ENCODE results near the gene CFAP53. TPM values are rescaled to one million over a fixed set of nuclear protein-coding genes. Genes with fewer than 3 reads are reported as not detected.

CFAP53 gene
- polyA plus RNA-seq, 1 donor from 2014 or later, result not detected

DNA sequence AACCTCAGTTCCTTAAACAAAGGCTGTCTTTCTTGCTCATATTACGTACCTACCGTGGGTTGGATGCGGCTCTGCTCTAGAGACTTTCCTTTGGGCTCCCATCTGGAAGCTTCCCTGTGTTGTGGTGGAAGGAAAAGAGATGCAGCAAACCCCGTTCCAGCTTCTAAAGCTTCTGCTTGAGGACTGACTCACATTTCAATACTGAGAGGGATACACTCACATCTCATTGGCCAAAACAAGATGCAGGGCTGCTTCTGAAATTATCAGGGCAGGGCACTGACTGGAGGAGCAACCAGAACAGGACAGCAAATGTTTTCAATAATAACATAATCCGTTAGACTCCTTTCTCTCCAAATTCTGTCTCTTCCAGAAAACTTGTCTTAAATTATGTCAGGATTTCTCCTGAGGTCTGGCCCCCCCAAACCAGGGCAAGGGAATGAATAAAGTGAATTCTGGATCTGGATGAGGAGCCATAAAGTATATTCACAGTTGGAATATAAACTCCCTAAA lies 66.9 kb downstream of the CFAP53 start:
- H3K27ac Mint-ChIP-seq, result no peak overlapping the region
- H3K27me3 Mint-ChIP-seq, result peaks cover 41% of the 10 kb centered on the region
- H3K9me3 Mint-ChIP-seq, result peaks cover 9 to 13% (median 9%) of the 10 kb centered on the region in 3 donors
- peaks cover 4 to 16% (median 9%) of the 10 kb centered on the region in 3 donors for H3K4me1 Mint-ChIP-seq
- H3K36me3 Mint-ChIP-seq, result no peaks in the 10 kb centered on the region
- no peak overlapping the region for H3K4me3 Mint-ChIP-seq

- Mint-ChIP-seq H3K4me1 (peaks cover 4 to 14% (median 9%) of the 10 kb centered on the region in 3 donors), H3K4me3 (peak overlapping the region in 3 of 4 donors; percentile 11 to 64 (median 17)), H3K27me3 (peaks cover 41% of the 10 kb centered on the region), H3K27ac (peak overlapping the region in 1 of 3 donors; percentile 42), H3K9me3 (peaks cover 6 to 10% (median 8%) of the 10 kb centered on the region in 3 donors), H3K36me3 (no peaks in the 10 kb centered on the region)
Measured at GRCh38 chr18:50196261-50196660, 70.0 kb downstream of the CFAP53 start.

DNA sequence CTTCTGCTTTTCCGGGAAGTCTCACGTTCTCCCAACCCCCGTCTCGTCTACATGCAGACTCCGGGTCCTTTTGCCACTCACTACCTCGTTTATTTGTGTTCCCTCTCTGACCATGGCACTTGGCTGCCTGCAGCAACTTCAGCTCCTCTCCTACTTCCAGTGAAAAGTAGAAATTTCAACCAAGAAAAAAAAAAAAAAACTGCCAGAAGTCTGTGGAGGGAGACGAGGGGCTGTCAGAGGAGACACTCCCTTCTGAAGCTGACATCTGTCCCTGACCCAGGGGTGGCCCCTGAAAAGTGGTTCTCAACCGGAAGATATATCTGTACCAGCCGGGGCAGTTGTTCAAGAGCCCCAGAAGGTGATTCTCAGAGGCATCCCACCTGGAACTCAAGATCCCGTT lies 70.6 kb downstream of the CFAP53 start:
- peak overlapping the region; percentile 67 to 92 (median 80) for H3K4me3 Mint-ChIP-seq
- H3K4me1 Mint-ChIP-seq, result peaks cover 4 to 14% (median 9%) of the 10 kb centered on the region in 3 donors
- peak overlapping the region in 2 of 3 donors; percentile 51 to 84 for H3K27ac Mint-ChIP-seq
- H3K27me3 Mint-ChIP-seq, result peaks cover 40% of the 10 kb centered on the region
- H3K9me3 Mint-ChIP-seq, result peaks cover 2 to 5% (median 5%) of the 10 kb centered on the region in 3 donors
- no peaks in the 10 kb centered on the region for H3K36me3 Mint-ChIP-seq

DNA sequence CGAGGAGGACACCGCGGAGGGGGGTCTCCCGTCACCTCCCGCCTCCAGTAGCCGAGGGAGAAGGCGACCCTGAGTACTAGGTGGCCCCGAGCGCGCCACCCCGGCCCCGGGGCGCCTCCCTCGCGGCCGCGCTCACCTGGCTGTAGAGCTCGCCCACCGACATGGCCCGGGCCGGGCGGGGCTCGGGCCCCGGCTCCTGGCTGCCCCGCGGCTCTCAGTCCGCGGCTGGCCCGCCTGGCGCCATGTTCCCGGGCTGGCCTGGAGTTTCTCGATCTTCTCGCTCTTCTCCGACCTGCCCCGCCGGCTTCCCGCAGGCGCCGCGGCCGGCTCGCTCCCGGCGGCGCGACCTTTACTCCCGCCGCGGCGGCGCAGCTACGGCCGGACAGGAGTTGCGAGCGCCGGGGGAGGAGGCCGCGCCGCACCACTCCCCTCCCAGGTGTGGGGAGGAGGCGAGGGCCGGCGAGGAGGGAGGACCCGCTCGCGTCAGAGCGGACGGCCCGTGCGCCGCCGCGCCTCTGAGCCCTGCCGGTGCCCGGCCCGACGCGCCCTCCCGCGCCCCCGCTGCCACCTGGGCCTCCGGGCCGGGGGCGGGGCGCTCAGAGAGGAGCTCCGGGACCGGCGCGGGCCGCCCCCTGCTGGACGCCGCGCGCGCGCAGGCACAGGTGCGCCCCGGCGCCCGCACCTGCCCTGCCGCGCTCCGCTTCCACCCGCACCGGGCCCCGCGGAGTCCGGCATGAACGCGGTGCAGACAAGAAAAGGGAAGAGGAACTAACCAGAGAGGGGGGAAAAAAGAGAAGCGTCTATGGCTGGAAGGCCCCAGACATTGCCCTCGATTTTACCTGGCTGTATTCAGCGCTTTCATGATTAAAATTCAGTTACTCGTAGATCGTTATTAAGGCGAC lies 71.4 kb downstream of the CFAP53 start, which contains the start of gene MYO5B:
TSS of gene MYO5B (minus strand) at position 517 of the 902 bp plus-strand sequence. CDS start at position 163, 354 bp downstream.
- H3K9me3 Mint-ChIP-seq, result no peaks in the 10 kb centered on the region
- H3K4me1 Mint-ChIP-seq, result peaks cover 4 to 19% (median 10%) of the 10 kb centered on the region in 3 donors
- H3K27me3 Mint-ChIP-seq, result peaks cover 36% of the 10 kb centered on the region
- H3K36me3 Mint-ChIP-seq, result no peaks in the 10 kb centered on the region
- H3K4me3 Mint-ChIP-seq, result peak within 1 kb of the TSS; percentile 70 to 92 (median 82)
- H3K27ac Mint-ChIP-seq, result peak within 1 kb of the TSS in 2 of 3 donors; percentile 51 to 84

- Mint-ChIP-seq H3K27me3 (peaks cover 35% of the 10 kb centered on the region), H3K27ac (peak overlapping the region in 2 of 3 donors; percentile 15 to 36), H3K4me1 (peaks cover 4 to 28% (median 18%) of the 10 kb centered on the region in 3 donors), H3K9me3 (no peaks in the 10 kb centered on the region), H3K4me3 (peak overlapping the region; percentile 60 to 91 (median 80)), H3K36me3 (no peaks in the 10 kb centered on the region)
Measured at GRCh38 chr18:50193796-50194630, 72.3 kb downstream of the CFAP53 start.

DNA sequence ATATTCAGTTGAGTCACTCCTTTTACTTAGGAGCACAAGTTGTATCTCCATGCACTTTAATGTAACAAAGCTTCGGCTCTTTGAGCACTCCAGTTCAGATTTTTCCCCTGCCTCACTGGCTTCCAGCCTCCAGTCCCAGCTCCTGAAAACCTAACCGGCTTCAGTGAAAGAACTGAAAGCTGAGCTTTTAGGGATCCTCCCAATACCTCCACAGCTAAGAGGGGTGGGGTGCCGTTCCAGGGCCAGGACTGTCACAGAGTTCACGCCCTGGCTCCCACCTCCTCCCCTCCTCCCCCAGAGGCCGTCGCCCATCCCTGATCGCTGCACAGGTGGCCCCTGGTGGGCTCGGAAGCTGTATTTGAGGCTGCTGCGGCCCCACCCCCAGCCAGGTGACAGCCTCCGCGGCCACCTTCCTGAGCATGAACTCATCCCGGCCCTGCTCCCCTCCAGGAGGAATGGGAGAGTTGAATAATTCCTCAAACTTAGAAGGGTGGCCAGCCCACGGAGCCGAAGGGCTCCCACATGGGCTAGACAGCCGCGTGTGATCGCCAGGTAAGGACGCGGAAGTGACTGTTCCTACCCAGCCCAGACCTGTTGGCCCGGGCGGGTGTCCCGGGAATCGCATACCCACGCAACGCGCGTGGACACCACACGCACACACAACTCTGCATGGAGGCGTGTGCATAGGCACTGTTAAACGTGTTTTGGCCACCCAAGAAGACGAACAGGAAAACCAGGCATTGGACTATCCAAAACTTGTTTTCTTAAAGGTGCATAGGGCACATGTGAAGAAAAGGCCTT lies 73.1 kb downstream of the CFAP53 start:
- peak overlapping the region in 2 of 3 donors; percentile 15 to 36 for H3K27ac Mint-ChIP-seq
- peaks cover 4 to 29% (median 20%) of the 10 kb centered on the region in 3 donors for H3K4me1 Mint-ChIP-seq
- H3K27me3 Mint-ChIP-seq, result peaks cover 32% of the 10 kb centered on the region

GRCh38 chr18:50190926-50191325 lies 75.4 kb downstream of the CFAP53 start:
- no peak overlapping the region for H3K27ac Mint-ChIP-seq

More for the DNA sequence above, 73.1 kb downstream of the CFAP53 start:
- no peaks in the 10 kb centered on the region for H3K9me3 Mint-ChIP-seq
- no peaks in the 10 kb centered on the region for H3K36me3 Mint-ChIP-seq
- peak overlapping the region; percentile 60 to 91 (median 80) for H3K4me3 Mint-ChIP-seq

GRCh38 chr18:50190236-50190635 lies 76.1 kb downstream of the CFAP53 start:
- H3K27ac Mint-ChIP-seq, result no peak overlapping the region
- no peaks in the 10 kb centered on the region for H3K36me3 Mint-ChIP-seq
- H3K27me3 Mint-ChIP-seq, result peaks cover 13% of the 10 kb centered on the region
- peaks cover 0 to 19% (median 16%) of the 10 kb centered on the region in 3 donors for H3K4me1 Mint-ChIP-seq
- H3K9me3 Mint-ChIP-seq, result no peaks in the 10 kb centered on the region
- H3K4me3 Mint-ChIP-seq, result no peak overlapping the region

More at GRCh38 chr18:50190926-50191325, 75.4 kb downstream of the CFAP53 start:
- Mint-ChIP-seq H3K36me3 (no peaks in the 10 kb centered on the region), H3K4me1 (peaks cover 0 to 25% (median 20%) of the 10 kb centered on the region in 3 donors), H3K4me3 (no peak overlapping the region), H3K27me3 (peaks cover 18% of the 10 kb centered on the region), H3K9me3 (no peaks in the 10 kb centered on the region)

DNA sequence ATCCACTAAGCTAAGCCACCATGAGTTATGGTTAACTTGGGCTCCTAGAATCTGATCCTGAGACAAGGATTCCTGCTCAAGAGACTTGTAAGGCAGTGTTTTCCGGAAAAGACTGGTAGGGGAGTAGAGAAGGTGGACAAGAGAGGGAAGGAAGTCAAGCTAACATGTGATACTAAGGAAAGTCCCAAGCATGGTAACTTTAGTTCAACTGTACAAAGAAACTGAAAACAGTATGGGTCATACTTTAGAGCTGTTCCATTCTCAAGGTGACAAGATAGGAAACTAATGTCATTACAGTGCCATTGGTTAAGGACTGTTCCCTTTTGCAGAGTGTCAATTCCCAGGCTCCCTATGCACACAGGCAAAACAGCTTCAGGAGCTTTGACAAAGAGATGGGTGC lies 77.1 kb downstream of the CFAP53 start:
- peaks cover 0 to 19% (median 14%) of the 10 kb centered on the region in 3 donors for H3K4me1 Mint-ChIP-seq
- no peaks in the 10 kb centered on the region for H3K36me3 Mint-ChIP-seq
- no peaks in the 10 kb centered on the region for H3K9me3 Mint-ChIP-seq
- peaks cover 13% of the 10 kb centered on the region for H3K27me3 Mint-ChIP-seq
- H3K27ac Mint-ChIP-seq, result no peak overlapping the region
- no peak overlapping the region for H3K4me3 Mint-ChIP-seq

DNA sequence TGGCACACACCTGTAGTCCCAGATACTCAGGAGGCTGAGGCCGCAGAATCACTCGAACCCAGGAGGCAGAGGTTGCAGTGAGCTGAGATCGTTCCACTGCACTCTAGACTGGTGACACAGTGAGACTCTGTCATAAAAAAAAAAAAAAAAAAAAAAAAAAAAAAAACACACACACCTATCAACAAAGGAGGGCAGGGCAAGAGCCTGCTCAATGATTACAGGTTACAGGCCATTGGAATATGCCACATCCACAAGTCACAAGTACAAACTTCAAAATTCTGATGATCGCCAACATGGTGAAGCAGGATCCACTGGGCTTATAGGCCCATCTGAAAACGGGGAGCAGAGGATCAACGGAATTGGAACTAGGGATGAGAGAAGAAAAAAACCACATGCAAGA lies 77.6 kb downstream of the CFAP53 start:
- Mint-ChIP-seq H3K4me3 (no peak overlapping the region), H3K4me1 (peaks cover 0 to 16% (median 11%) of the 10 kb centered on the region in 3 donors), H3K9me3 (no peaks in the 10 kb centered on the region), H3K27ac (no peak overlapping the region), H3K36me3 (no peaks in the 10 kb centered on the region), H3K27me3 (peaks cover 10% of the 10 kb centered on the region)

GRCh38 chr18:50187659-50188058 lies 78.6 kb downstream of the CFAP53 start:
- Mint-ChIP-seq H3K4me3 (no peak overlapping the region), H3K27ac (no peak overlapping the region), H3K27me3 (peaks cover 9% of the 10 kb centered on the region), H3K4me1 (peaks cover 0 to 16% (median 10%) of the 10 kb centered on the region in 3 donors), H3K36me3 (no peaks in the 10 kb centered on the region), H3K9me3 (no peaks in the 10 kb centered on the region)

DNA sequence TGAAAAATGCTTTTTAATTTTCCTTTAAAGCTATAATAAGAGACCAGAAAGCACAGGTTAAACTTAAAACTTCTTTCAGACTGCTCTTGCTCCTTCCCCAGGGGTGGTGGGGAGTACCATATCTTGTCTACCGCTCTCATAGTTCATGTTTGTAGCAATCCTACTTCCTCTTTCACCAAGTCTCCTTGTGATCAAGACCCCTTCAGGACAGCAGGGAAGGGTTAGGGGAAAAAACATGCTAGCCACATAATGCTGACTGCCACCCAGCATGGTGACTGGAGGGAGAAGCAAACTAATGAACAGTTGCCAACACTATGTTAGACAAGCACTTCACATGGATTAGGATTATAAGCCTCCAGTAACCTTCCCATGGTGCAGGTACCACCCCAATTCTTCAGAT lies 79.9 kb downstream of the CFAP53 start:
- H3K27me3 Mint-ChIP-seq, result peaks cover 9% of the 10 kb centered on the region
- no peaks in the 10 kb centered on the region for H3K9me3 Mint-ChIP-seq

DNA sequence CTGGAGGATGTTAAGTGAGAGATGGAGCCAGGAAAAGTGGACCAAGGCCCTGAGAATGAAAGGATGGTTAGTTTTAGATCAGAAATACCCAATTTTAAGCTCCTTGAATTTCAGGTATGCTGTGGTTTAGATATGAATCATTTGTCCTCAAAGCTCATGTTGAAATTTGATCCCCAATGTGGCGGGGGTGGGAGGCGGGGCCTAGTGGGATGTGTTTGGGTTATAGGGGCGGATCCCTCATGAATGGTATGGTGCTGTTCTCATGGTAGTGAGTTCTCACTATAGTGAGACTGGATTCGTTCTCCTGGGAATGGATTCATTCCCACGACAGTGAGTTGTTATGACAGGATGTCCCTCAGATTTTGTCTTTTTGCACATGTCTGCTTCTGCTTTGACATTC lies 82.7 kb downstream of the CFAP53 start:
- Mint-ChIP-seq H3K9me3 (no peaks in the 10 kb centered on the region), H3K27me3 (peaks cover 10% of the 10 kb centered on the region), H3K4me1 (no peaks in the 10 kb centered on the region), H3K27ac (no peak overlapping the region), H3K36me3 (no peaks in the 10 kb centered on the region), H3K4me3 (no peak overlapping the region)

More for the DNA sequence above, 79.9 kb downstream of the CFAP53 start:
- no peaks in the 10 kb centered on the region for H3K36me3 Mint-ChIP-seq
- no peak overlapping the region for H3K27ac Mint-ChIP-seq
- H3K4me1 Mint-ChIP-seq, result peaks cover 0 to 16% (median 10%) of the 10 kb centered on the region in 3 donors
- no peak overlapping the region for H3K4me3 Mint-ChIP-seq

DNA sequence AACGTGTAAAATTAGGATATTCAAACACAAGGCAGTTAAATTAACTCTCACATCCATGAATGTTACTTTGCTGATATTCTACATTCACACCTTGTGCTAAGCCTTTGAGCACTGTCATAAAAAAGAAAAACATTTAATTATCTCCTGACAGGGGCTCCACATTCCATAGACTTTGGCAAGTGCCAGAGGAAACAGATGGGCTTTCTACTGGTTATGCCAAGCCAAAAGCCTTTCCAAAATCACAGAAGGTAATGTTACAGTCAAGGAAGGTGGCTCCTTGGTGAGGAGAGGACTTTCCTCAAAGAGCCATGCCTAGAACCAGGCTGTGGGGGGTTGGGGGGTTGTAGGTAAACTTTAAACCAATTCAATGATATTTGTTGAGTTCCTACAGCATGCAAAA lies 83.8 kb downstream of the CFAP53 start:
- Mint-ChIP-seq H3K9me3 (no peaks in the 10 kb centered on the region), H3K36me3 (no peaks in the 10 kb centered on the region), H3K4me1 (no peaks in the 10 kb centered on the region), H3K27ac (no peak overlapping the region), H3K27me3 (peaks cover 14% of the 10 kb centered on the region), H3K4me3 (no peak overlapping the region)

Data from IgD-negative memory B cell (primary cell).